NCI-H2227 (cell line): ENCODE data around the gene UBE2E3.
"Not testable (repeated sequence)": the region's sequence is repeated elsewhere in the genome, so short reads cannot be mapped to it uniquely, and the experiment has no call there.

ENCODE experiments used
- DNase-seq: peaks from one replicate; lab custom pipeline; 2025; ENCODE audit not compliant: unreplicated experiment; lab: John Stamatoyannopoulos, UW

Gene UBE2E3

DNA sequence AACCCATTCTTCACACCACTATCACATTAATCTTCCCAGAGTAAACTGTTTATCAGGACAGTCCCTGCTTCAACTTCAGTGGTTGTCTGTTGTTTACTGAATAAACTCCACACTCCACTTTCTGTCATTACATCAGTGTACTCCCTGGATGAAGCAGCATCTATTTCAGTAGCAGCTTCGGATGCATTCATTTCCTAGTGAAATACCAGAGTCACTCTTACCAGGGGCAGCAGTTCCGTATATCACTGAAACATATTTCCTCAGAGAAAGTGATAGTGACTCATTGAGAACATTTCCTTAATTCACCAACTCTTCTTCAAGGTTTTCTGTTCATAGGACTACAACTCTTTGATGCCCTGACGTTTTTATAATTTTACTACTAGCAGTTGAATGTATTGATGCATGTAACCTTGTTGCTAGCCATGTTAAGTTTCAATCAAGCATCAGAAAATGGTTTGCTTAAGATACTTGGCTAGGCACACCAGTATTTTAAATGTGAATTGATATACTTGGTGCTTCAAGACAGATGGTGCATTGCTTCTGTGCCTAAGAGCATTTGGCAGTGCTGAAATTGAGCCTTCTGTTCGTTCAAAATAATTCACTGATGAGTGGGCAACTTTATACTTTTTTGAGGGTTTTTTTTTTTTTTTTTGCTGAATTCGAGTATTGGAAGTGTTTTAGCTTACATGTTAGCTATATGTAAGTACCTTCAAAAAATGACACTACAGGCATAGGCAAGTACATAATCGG, 92.3 kb downstream of the UBE2E3 start:
- no peak for DNase-seq

DNA sequence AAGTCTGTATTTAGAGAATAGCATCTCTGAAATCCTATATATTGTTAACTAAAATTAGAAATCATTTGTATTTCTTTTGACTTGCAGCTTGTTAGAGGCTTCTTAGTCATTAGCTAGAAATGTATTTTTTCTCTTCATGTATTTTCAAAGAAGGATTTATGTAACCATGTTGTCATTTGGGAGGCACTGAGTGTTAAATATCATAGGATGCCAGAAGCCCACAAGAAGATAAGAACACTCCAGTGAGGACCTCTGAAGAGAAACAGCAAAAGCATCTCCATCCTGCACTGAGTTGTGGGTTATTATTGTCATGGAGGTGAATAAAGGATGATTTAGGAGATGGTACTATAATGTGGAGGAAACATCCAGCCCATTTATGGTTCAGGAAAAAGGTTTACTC, 93.5 kb downstream of the UBE2E3 start:
- DNase-seq = no peak

DNA sequence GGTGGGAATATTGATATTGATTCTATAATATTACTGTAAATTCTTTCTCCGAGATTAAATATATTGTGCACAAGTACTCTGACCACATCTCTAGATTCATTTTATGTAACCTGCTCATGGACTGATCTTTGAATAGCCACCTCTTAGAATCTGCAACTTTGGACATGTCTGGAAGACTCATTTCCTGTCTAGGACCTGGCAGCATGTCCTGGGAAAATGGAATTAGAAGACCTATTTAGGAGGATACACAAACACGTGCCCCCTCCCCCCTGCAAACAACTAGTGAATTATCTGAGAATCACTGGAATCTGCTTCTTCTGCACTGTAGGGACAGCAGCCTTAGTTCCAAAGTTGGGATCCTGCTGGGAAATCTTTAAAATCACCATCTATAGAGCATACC, 94.1 kb downstream of the UBE2E3 start:
- DNase-seq = no peak

DNA sequence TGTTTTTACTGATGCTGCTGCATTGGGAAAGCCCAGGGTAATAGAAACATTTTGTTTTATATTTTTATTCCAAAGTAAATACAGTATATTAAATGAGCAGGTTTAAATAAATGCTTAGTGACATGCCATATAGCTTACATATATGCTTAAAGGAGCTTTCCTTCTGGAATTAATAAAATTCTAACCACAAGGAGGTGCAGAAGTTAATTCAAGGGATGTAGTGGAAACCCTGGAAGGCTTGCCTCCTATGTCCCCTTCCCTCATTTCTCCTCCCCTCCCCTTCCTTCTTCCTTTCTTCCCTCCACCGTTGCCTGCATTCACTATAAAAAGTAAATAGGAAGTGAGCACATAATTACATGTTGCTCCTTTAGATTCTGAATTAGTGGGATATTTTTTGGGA, 96.3 kb downstream of the UBE2E3 start:
- peak; percentile 28 for DNase-seq

DNA sequence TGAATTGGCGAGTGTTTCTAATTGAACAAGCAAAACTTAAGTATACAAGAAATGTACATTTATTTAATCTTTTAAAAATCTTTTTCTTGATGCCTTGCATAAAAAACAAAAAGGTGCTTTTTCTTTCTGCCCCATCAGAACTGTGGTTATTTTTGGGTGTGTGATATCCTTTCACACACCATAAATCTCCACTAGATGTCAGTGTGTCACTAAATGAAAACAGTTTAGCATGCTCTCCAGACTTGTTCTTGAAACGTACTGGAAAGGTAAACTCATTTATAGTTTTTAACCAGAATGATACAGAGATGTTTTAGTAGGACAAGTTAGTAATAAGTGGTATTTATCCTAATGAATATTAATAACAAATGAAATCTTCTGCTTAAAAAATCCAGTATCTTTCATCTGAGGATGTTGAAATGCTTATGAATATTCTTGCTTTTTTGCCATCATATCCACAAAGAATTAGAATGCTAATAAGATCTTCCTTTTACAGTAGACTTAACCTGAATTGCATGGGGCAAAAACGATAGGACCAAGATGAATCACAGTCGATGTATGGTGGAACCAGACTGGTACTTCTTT, 96.8 kb downstream of the UBE2E3 start:
- peak; percentile 87 for DNase-seq

DNA sequence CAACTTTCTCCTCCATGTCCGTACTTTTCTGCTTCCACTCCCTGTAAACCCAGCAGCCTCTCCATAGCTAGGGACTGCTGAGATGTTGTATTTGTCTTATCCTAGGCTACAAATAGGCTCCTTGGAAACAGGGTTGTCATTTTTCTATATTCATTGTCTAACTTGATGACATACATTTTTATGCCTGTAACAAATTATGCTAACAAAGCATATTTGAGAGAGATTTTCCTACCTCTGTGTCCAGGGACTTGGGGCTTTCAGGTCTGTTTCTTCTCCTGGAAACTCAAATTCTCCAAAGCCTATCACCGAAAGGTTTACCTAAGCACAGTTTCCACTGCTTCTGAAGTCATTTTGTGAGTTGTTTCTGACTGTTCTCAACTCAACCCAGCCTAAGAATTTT, 102.7 kb downstream of the UBE2E3 start:
- DNase-seq = no peak

DNA sequence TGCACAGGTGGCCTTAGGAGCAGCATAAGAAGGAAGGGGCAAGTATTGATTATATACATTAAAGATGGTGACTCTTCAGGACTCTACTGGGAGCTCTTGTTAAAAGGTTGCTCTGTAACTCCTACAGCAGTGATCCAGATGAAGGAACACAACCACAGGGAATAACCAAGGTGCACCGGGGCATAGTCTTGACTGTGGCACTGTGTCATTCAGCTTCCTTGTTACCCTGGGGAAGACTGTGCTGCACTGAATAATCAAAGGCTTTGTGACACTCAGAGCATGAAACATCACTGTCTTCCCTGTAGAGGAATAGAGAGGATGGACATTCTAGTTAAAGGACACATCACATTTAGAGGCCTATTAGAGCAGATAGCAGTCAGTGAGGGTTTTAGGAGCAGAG, 105.3 kb downstream of the UBE2E3 start:
- DNase-seq = no peak

DNA sequence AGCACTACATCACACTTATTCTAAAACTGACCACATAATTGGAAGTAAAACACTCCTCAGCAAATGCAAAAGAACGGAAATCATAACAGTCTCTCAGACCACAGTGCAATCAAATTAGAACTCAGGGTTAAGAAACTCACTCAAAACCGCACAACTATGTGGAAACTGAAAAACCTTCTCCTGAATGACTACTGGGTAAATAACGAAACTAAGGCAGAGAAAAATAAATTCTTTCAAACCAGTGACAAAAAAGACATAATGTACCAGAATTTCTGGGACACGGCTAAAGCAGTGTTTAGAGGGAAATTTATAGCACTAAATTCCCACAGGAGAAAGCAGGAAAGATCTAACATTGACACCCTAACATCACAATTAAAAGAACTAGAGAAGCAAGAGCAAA, 111.5 kb downstream of the UBE2E3 start:
- DNase-seq = not testable (repeated sequence)

DNA sequence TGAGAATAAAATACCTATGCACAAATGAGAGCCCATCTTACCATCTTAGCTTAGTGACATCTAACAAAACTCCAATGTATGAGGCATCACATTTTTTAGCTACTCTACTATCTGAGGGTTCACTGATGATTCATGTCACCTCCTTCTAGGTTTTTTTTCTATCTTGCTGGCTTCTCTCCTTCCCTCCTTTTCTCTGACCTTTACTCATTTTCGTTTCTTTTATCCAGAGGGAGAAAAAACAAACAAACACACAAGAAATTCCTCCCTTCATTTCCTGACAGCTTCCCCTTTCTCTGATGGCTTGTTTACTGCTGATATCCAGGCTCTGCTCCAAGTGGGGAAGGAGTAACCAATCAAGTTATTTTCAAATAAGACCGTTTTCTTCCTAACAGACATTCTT, 115.1 kb downstream of the UBE2E3 start:
- no peak for DNase-seq

DNA sequence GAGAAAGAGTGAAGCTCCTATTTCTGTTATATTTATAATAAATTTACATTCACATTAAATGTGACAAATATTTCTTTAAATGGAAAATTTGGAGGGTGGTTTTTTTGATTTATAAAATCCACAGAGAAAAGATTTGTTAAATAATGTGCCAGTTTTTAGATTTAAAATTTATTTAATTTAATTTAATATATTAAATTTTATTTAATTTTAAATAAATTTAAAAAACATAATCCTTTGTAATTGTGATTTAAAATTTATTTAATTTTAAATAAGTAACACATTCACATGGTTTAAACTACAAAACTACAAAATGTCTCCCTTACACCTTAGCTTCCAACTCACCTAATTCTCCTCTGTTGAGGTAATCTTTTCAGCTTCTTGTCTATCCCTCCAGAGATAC, 123.3 kb downstream of the UBE2E3 start:
- no peak for DNase-seq

DNA sequence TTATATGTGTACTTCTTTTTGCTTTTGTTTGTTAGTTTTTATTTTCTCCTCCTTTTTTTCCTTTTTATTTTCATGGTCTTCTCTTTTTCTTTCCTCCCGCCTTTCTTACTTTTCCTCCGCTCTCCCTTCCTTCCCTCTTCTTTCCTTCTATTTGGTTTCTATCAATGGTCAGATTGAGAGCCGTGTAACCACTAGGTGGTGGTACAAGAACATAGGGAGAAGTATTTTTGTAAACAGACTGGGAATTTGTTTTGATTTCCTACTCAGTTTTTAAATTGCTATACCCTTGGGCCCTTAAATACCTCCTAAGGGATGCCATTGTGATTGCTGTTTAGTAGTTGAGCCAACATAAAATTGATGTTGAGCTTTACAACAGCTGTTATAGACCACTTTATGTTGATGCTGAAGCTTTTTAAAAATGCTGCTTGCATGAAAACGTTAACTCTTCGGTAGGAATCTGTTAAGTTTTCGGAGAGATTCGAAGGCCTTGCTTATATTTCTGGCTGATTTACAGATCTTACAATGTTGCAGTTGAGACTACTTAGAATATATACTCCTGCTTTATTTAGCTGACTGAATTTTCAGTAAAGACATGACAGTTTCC, 124.2 kb downstream of the UBE2E3 start:
- DNase-seq = peak; percentile 88

DNA sequence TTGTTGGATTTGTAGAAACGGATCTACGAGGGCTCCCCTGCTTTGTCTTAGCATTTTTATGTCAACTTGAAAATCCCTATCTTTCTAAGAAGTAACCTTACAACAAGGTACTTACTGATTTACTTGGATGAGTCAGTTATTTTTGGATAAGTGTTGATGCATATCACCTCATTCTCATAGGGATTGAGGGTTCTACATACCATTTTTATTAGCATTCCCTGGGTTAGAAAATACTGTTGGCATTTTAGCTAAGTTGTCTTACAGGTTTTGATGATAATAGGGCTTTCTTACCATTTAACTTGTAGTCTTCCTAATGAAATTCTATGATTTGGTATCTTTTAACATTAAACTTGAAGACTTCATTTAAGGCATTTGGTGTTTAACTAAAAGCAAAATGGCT, 125.2 kb downstream of the UBE2E3 start:
- no peak for DNase-seq

DNA sequence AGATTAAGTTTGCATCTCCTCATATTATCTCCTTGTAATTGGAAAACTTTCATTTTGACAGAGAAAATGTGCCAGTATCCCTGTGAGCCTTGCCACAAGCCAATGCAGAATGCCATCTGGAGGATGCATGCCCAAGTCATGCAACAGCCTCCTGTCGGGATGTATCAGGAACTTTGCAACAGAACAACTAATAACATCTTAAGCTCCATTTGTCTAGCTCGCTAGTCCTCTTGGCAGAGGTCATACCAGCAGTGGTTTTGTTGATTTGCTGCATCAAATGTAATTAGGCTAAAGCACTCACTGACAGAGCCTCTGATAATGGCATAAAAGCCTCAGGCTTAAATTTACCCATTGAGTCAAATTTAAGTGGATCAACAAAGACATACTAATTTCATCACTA, 125.8 kb downstream of the UBE2E3 start:
- peak; percentile 63 for DNase-seq

DNA sequence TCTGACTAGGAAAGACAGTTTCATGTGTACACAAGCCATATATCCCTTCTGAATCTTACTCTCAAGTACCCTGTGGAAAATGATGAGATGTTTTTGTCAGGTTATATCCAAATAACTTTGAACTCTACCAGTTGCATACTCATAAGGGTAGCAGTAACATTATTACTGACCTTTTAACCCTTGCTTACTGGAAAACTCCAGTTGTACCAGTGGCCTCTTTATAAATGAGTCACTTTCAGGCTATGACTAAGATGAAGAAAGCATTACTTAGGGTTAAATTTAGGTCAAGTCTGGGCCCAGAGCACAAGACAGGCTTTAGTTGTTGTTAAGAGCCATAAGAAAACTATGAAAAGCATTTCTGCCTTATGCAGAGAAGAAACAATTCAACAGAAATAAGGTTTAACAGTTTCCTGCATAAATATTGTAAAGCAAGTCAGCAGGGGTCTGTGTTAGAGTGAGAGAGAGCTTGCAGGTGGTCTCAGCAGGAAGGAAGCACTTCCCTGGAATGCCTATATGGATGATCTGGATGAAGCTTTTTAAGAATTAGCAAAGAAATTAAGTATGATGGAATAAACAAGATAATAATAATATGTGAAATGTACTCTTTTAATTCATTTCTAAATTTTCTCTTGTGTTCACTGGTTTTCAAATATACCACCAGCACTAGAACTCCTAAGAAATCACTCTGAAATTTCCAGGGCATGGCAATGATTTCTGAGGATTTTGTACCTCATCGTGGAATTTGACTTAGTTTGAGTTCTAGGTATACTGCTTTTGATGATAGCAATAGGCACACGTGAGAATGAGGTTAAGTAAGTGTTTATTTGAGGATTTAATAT, 126.6 kb downstream of the UBE2E3 start:
- DNase-seq = peak; percentile 37

DNA sequence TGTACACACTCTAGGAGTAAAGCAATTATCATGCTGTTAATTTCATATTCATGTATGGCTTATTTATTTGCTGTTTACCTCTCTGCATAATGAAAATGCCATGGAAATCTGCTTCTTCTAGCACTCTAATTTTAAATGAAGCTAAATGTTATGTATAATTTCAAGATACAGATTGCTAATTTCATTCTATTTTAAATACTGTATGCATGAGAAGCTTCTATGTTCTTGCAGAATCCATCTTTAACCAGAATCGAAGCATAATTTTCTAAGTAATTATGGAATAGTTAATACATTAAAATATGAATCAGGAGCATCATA, 127.2 kb downstream of the UBE2E3 start:
- DNase-seq = no peak

DNA sequence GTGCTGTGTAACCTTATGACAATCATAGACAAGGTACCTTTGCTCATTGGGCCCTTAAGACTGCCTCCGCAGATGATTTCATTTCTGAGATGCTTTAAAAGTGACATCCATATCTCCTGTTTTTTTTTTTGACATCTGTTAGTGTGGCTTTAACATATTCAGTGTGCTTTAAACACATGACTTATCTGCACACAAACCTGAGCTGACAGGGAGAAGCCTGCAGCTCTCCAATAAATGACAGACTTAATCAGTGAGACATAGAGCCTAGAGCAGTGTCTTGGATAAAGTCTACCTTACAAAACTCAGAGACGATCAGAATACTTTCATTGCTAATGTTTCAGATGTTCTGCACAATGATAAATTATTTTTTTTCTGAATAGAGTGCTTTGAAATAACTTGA, 130.7 kb downstream of the UBE2E3 start:
- no peak for DNase-seq

DNA sequence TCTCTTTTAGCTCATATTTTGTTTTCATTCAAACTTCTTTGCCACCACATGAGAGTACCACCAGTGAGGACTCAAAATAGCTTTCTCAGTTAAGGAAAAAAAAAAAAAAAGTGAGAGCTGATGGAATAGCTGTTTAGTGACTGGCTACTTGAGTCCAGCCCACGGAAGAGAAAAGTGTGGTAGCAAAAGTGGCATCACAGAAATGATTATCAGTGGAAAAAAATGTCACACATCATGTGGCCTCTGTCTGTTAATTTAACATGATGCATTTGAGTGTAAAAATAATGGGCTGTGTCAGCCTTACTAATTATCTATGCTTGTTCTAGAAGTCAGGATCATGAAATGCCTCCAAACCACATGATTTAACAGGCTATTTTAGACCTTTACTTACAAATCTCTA, 132.5 kb downstream of the UBE2E3 start:
- DNase-seq = no peak
